ENCODE results near the gene HADHA.

Gene HADHA

GRCh38 chr2:26190369-26190768, 54.1 kb downstream of the HADHA start:
- DNase-seq, result no peak

DNA sequence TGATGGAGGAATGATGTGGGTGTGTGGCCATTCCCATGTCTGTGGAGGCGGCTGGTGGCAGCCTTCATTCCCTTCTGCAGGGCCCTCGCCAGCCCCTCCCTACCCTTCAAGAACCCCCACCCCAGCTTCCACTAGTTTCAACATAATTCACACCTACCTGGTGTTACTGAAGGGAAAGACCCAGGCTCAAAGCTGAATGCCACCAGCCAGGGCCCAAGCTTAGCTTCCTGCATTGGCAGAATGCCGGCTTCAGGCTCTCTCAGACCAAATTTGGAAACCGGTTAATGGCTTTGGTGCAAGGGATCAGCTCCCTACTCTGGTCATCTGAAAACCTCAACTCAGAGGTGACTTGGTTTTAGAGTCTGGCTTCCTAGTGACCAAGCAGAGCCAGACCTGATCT, 54.7 kb downstream of the HADHA start:
- DNase-seq, result no peak

GRCh38 chr2:26189123-26189522, 55.3 kb downstream of the HADHA start:
- no peak for DNase-seq

DNA sequence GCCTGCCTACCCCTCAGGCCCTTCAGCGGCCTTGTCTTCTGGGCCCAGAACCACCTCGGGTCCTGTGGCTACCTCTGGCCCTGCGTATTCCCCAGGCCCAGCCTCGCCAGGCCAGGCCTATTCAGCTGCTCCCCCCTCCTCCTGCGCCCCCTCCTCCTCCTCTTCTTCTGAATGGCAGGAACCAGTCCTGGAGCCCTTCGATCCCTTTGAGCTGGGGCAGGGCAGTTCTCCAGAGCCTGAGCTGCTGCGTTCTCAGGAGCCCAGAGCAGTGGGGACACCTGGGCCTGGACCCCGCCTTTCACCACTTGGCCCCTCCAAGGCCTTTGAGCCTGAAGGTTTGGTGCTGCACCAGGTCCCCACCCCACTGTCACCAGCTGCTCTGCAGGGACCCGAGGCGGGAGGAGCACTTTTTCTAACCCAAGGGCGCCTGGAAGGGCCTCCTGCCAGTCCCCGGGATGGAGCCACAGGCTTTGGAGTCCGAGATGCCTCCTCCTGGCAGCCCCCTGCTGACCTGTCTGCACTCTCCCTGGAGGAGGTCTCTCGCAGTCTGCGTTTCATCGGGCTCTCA, 56.8 kb downstream of the HADHA start:
- no peak for DNase-seq

- DNase-seq, result no peak
These were observed 57.3 kb downstream of the HADHA start for GRCh38 chr2:26187114-26187513.

DNA sequence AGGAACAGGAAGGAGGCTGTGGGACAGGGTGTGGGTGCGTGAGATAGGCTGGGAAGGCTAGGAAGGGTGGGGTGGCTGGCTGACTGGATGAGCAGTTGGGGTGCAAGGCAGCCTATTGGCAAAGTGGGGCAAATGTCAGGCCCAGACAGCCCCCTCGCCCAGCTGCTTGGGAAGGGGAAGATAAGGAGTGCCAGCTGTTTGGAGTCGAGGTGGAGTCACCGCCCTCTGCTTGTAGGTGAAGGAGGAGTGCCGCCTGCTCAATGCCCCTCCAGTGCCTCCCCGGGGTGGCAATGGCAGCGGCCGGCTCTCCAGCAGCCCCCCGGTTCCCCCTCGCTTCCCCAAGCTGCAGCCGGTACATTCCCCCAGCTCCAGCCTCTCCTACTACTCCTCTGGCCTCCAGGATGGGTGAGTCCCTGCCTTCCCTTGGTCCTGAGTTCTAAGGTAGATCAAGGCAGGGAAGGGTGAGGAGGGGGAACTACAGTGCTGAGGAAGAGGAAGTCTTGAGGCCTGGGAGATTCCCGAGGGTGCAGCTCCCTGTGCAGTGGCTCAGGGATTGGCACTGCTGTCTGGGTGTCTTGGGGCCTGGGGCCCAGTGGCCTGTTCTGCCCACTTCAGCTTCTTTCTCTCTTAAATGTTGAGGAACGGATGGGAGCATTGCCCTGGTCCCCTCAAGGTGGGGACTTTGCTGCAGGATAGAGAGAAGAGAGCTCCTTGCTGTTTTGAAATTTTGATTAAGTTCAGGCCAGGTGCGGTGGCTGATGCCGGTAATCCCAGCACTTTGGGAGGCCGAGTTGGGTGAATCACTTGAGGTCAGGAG, 58.3 kb downstream of the HADHA start:
- DNase-seq, result no peak

GRCh38 chr2:26185304-26185928, 59.0 kb downstream of the HADHA start:
- DNase-seq, result no peak

DNA sequence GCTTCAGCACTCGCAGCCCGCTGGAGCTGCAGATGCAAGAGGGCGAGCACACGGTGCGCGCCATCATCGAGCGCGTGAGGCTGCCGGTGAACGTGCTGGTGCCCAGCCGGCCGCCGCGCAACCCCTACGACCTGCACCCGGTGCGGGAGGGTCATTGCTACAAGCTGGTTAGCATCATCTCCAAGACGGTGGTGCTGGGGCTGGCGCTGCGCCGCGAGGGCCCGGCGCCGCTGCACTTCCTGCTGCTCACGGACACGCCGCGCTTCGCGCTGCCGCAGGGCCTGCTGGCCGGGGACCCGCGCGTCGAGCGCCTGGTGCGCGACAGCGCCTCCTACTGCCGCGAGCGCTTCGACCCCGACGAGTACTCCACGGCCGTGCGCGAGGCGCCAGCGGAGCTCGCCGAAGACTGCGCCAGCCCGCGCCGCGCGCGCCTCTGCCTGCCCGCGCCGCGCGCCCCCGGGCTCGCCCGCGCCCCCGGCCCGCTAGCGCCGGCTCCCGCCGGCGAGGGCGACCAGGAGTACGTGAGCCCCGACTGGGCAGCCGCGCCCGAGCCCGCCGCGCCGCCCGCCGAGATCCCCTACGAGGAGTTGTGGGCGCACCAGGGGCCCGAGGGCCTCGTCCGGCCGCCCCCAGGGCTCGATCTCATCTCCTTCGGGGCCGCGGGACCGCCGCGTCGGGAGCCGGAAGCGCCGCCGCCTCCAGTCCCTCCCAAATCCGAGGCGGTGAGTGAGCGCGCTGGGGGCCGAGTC, 59.7 kb downstream of the HADHA start:
- peak; percentile 62 for DNase-seq

DNA sequence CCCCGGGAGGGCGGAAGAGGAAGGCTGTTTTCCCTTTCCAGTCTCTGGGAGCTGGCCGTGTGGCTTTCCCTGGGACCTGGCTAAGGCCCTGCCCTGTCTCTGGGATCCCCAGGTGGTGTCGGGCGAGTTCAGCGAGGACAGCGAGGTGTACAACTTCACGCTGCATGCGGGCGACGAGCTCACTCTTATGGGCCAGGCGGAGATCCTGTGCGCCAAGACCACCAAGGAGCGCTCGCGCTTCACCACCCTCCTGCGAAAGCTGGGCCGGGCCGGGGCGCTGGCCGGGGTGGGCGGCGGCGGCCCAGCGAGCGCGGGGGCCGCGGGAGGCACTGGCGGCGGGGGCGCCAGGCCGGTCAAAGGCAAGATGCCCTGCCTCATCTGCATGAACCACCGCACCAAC, 60.3 kb downstream of the HADHA start:
- DNase-seq, result no peak

DNA sequence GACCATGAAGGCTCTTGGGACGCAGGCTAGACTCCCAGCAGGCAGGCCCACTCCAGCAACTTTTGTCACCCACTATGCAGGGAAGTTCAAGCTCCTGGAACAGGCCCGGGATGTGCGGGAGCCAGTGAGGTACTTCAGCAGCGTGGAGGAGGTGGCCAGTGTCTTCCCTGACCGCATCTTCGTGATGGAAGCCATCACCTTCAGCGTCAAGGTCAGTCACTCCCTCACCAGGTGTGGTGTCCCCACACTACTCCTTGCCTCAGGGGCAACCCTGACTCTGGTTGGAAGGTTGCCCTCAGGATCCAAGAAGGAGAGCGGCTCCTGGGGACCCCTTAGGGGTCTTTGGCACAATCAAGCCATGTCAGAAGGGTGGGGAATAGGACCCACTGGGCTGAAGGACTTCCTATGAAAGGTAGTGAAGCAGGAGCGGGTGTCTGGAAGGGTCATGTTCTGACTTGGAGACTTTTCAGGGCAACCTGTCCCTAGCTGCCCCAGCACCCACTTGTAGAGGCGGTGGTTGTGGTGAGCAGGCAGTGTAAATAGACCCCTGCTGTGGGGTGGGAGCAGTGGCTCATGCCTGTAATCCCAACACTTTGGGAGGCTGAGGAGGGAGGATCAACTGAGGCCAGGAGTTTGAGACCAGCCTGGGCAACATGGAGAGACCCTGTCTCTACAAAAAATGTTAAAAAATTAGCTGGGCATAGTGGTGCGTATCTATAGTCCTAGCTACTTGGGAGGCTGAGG, 61.4 kb downstream of the HADHA start:
- DNase-seq, result no peak

DNA sequence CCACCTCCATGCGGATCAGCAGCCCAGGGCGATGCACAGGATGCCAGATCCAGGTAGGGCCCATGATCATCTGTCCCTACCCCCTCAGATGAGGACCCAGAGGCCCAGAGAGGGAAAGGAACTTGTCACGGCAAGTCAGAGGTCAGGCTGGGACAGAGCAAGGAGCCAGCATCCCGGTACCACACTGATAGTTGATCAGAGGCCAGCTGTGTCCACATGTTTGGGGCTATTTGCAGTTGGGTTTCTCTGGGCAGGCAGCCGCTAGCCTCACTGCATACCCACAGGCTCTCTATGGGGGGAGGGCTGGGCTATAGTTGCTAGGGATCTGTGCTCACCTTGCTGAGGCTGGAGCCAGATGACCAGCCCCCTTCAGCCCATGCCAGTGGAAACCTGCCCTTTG, 62.0 kb downstream of the HADHA start:
- no peak for DNase-seq

- no peak for DNase-seq
These were observed 65.0 kb downstream of the HADHA start for GRCh38 chr2:26179446-26179913.

GRCh38 chr2:26178746-26179436, 65.5 kb downstream of the HADHA start:
- no peak for DNase-seq

- DNase-seq, result no peak
These were observed 66.2 kb downstream of the HADHA start for GRCh38 chr2:26178246-26178645.

DNA sequence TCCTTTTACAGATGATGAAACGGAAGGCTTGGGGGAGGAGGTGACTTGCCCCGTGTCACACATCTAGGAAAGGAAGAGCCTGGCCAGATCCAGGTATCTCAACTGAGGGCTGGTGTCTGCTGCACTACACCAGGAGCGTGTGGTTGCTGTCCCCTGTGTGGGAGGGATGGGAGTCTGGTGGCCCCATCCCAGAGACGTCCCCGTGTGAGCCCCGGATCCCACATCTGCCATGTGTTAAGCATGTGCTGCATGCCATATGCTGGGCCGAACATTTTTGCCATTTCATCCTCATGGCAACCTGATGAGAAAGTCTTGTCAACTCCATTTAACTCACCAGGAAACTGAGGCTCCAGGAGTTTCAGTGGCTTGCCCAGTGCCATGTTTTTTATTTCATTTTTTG, 67.3 kb downstream of the HADHA start:
- DNase-seq, result no peak

DNA sequence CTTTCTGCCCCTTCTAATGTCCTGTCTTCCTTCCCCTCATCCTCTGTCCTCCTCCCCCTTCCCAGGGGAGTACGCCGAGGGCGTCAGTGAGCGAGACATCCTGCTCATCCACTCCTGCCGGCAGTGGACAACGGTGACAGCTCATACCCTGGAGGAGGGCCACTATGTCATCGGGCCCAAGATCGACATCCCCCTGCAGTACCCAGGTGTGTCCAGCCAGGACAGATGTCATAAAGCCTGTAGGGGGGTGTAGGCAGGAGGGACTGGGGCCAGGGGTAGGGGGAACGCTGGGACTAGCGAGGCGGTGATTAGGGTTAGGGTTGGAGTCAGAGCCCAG, 68.2 kb downstream of the HADHA start:
- no peak for DNase-seq

DNA sequence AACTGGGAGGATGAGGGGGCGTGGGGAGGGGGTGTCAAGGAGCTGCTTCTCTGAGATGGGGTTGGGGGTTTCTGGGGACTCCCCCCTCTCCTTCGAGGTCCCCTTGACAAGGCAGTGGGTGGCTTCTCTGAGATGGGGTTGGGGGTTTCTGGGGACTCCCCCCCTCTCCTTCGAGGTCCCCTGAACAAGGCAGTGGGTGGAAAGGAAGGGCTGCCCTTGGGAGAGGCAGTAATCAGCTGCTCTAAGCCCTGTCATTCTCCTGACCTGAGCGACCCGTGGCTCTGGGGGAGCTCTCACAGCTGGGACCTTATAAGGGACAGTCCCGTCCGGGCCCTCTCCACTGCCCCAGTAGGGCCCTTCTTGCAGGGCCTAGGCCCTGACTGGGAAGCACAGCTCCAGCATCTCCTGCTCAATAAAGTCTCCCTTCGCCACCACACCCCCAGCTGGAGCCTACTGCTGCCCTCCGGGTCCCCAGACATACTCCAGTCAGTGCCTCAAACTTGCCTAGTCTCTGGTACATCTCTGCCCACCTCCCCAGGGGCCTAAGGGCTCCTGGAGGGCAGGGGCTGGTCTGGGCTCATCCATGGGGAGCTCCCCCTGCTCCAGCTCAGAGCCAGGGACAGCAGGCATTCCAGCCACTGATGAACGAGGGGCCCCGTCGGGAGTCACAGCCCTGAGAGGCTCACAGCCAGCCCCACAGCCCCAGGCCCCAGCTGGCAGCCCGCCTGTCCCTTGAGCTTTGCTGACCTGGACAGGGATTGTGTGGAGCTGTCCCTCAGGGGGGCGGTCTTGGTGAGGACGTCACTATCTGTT, 68.8 kb downstream of the HADHA start:
- DNase-seq, result no peak

DNA sequence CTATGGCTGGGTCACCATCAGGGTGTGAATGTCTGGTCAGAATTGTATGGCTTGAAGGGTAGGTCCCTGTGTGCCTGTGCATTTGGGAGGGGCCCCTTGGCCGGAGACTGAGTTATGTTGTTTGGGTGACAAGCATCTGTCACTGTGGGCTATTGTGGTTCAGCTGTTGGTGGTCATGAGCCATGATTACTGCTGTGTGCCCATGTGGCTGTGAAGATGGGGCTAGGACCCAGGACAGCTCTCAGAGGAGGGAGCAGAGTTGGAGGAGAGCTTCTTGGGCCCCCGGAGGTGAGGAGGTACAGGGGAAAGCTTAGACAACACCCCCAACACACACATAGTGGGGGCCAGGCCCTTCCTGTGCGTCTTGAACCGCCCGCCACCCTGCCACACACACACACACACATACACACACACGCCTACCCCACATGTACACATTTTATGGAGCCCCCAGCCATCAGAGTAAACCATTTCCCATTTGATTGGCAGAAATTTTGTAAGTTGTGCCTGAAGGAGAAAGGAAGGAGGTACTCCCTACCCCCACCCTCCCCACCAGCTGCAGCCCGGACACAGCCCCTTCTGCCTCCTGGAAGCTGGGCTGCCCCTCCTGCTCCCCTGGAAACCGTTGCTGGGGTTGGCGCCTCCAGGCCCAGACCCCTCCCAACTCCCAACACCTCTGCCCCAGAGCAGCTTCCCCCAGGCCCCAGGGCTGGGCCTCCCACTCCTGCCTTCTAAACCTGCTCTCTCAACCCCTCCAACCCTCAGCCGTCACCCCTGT, 69.6 kb downstream of the HADHA start:
- DNase-seq, result no peak

- DNase-seq, result no peak
These were observed 70.5 kb downstream of the HADHA start for GRCh38 chr2:26173776-26174482.
